Right ventricle myocardium inferior (tissue), 1 donor: ENCODE data around the gene INPP5A. TPM values are rescaled to one million over a fixed set of nuclear protein-coding genes. Genes with fewer than 3 reads are reported as not detected.

Experiments
- ATAC-seq: fragments of 200-7000 bp; cut with Tn5 transposase; one replicate; pipeline ENCODE4 v1.9.1; 2020; ENCODE audit warnings: mild to moderate bottlenecking, moderate library complexity
- DNase-seq: peaks from one replicate; pipeline ENCODE4 v3.0.0; 2021; ENCODE audit errors: missing footprints
- intact Hi-C: fragments of 100-400 bp; cut with DNase I; formaldehyde crosslinking; loops from one replicate; pipeline ENCODE4 v1.11.0; 2022
- total RNA-seq: library from RNA; stranded (reverse); fragmentation: NEBNext Ultra II Directional; extraction: Animal tissue kit (Norgen Biotek cat#: 25700); gene quantifications from one replicate; pipeline ENCODE4 v1.2.1, GENCODE V29; 2021
- donor health status: DM: no; HTN: yes; CAD: no; lungs with severe emphysema.

INPP5A gene
- total RNA-seq, 1 donor from 2014 or later: 108 TPM

GRCh38 chr10:132826524-132827422 lies 289.2 kb downstream of the INPP5A start:
- peak; percentile 18 for DNase-seq
- no peak for ATAC-seq
- intact Hi-C loops: no loop called here

- DNase-seq (peak; percentile 5), ATAC-seq (no peak)
- intact Hi-C loops: no loop called here
Measured at GRCh38 chr10:132827423-132827789, 289.8 kb downstream of the INPP5A start.

GRCh38 chr10:132827861-132828539 lies 290.4 kb downstream of the INPP5A start:
- intact Hi-C loops: no loop called here
- peak; percentile 16 for DNase-seq
- no peak for ATAC-seq

DNA sequence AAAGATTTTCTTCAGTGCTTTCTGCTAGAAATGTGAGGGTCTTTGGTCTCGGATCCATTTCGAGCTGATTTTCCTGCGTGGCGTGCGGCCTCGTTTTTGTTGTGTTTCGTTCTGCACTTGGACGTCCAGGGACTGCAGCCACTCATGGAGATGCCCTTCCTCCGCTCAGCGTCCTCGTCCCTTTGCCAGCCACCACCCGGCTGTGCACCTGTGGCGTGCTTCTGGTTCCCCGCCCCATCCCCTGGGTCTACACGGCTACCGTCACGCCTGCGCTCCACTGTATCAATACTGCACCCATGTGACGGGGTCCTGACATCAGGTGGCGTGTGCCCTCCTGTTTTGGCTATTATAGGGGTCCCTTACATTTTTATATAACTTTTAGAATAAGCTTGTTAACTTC lies 291.1 kb downstream of the INPP5A start:
- DNase-seq (peak; percentile 31), ATAC-seq (no peak)
- intact Hi-C loops: no loop called here

DNA sequence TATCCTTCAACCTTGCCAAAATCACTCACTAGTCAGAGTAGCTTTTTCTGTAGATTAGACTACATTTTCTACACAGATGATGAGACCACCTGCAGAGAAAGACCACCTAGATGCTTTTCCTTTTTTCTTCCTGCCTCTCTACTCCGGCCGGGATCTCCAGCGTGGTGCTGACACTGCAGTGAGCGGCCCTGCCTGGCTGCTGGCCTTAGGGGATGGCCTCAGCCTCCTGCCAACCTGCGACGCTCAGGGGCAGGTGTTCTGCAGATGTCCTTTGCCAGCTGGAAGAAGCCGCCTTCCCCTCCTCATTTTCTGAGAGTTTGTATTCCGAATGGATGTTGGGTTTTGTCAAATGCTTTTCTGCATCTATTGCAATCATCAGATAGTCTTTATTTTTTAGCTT lies 291.8 kb downstream of the INPP5A start:
- DNase-seq (peak; percentile 65), ATAC-seq (no peak)
- intact Hi-C loops: no loop called here

GRCh38 chr10:132832186-132832969 lies 294.8 kb downstream of the INPP5A start:
- no peak for ATAC-seq
- peak; percentile 20 for DNase-seq
- intact Hi-C loops: loop anchor here (10.0 kb wide), 1 partner anchor 492 kb away; no protein-coding TSS in a partner anchor

Other genes starting within 250 kb of the INPP5A start
- 7.0 TPM for gene STK32C, start 229.8 kb upstream of the INPP5A start, total RNA-seq
- 4.2 TPM for gene LRRC27, start 205.6 kb upstream of the INPP5A start, total RNA-seq
- 22.3 TPM for gene PWWP2B, start 140.6 kb upstream of the INPP5A start, total RNA-seq
- not detected for gene NKX6-2, start 248.4 kb downstream of the INPP5A start, total RNA-seq